Measurements from ENCODE around the gene RMND5B. TPM values are rescaled to one million over a fixed set of nuclear protein-coding genes. Genes with fewer than 3 reads are reported as not detected.

The RMND5B gene
- total and polyA plus RNA-seq, 7 donors, result 25.2 to 44.8 (median 37.5) TPM

DNA sequence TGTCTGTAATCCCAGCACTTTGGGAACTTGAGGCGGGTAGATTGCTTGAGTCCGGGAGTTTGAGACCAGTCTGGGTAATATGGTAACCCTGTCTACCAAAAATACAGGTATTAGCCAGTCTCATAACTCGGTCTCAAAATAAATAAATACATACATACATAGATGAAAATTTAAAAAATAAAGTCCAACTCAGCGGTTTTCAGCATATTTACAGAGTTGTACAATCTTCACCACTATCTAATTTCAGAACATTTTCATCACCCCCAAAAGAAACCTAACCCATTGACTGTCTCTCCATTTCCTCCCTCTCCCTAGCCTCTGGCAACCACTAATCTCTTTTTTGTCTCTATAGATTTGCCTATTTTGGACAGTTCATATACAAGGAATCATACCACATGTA lies 10.7 kb downstream of the RMND5B start:
- Histone ChIP-seq H3K4me1 (peaks cover 0 to 20% (median 2%) of the 10 kb centered on the region in 4 donors), H3K4me3 (no peak overlapping the region), H3K27ac (no peak overlapping the region), H3K36me3 (peaks cover 22 to 85% (median 29%) of the 10 kb centered on the region in 4 donors), H3K27me3 (no peaks in the 10 kb centered on the region), H3K9me3 (no peaks in the 10 kb centered on the region)
- no peak for DNase-seq
- 95 to 96% methylated on average over 4 of the region's 4 CpGs for WGBS, 2 donors
- TF ChIP-seq EP300 (IDR thresholded peaks at IDR 0.05), result no peak
- TF ChIP-seq, protein P1, sequence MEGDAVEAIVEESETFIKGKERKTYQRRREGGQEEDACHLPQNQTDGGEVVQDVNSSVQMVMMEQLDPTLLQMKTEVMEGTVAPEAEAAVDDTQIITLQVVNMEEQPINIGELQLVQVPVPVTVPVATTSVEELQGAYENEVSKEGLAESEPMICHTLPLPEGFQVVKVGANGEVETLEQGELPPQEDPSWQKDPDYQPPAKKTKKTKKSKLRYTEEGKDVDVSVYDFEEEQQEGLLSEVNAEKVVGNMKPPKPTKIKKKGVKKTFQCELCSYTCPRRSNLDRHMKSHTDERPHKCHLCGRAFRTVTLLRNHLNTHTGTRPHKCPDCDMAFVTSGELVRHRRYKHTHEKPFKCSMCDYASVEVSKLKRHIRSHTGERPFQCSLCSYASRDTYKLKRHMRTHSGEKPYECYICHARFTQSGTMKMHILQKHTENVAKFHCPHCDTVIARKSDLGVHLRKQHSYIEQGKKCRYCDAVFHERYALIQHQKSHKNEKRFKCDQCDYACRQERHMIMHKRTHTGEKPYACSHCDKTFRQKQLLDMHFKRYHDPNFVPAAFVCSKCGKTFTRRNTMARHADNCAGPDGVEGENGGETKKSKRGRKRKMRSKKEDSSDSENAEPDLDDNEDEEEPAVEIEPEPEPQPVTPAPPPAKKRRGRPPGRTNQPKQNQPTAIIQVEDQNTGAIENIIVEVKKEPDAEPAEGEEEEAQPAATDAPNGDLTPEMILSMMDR (IDR thresholded peaks at IDR 0.05), result no peak
- no peak for TF ChIP-seq POLR2A (IDR thresholded peaks at IDR 0.05)
- no peak for TF ChIP-seq POLR2AphosphoS5 (IDR thresholded peaks at IDR 0.05)
- intact Hi-C loops (cut with DNase I), result no loop called here

DNA sequence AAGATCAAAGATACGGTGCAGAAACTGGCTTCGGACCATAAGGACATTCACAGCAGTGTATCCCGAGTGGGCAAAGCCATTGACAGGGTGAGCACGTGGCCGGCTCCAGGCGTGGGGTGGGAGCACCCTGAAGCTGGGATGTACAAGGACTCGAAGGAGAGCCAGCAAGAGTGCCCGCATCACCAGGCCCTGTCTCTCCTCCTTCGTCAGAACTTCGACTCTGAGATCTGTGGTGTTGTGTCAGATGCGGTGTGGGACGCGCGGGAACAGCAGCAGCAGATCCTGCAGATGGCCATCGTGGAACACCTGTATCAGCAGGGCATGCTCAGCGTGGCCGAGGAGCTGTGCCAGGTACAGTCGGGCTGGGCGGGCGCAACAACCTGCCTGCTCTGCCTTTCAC lies 11.8 kb downstream of the RMND5B start:
- H3K4me1 ChIP-seq, result peaks cover 0 to 20% (median 2%) of the 10 kb centered on the region in 4 donors
- no peak for TF ChIP-seq POLR2A (IDR thresholded peaks at IDR 0.05)
- TF ChIP-seq POLR2AphosphoS5 (IDR thresholded peaks at IDR 0.05), result no peak
- TF ChIP-seq, protein P1 (IDR thresholded peaks at IDR 0.05), result no peak
- TF ChIP-seq EP300 (IDR thresholded peaks at IDR 0.05), result no peak
- 93 to 95% methylated on average over 20 of the region's 20 CpGs for WGBS, 2 donors
- H3K9me3 ChIP-seq, result no peaks in the 10 kb centered on the region
- peaks cover 32 to 96% (median 39%) of the 10 kb centered on the region in 4 donors for H3K36me3 ChIP-seq
- H3K27me3 ChIP-seq, result no peaks in the 10 kb centered on the region
- no peak for DNase-seq
- H3K4me3 ChIP-seq, result no peak overlapping the region
- no peak overlapping the region for H3K27ac ChIP-seq
- intact Hi-C loops (cut with DNase I), result no loop called here

DNA sequence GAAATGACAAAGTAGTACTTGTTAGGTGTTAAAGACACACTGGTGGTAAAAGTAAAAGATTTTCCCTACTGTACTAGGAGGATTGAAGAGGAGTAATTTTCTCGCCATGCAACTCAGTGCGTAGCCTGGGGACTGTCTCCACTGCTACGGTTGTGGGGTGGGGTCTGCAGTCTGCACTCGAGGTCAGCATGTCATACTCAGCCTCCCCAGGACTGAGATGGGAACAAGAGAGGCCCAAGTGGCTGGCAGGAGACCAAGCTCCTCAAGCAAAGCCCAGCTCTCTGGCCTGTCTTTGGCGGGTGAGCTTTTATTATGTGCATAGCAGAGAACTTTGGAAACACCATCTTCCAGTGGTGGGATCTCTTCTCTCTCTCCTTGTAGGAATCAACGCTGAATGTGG lies 12.4 kb downstream of the RMND5B start:
- intact Hi-C loops (cut with DNase I), result no loop called here
- Histone ChIP-seq H3K4me1 (peaks cover 0 to 20% (median 2%) of the 10 kb centered on the region in 4 donors), H3K27me3 (no peaks in the 10 kb centered on the region), H3K27ac (peak overlapping the region in 1 of 4 donors; percentile 31), H3K4me3 (no peak overlapping the region), H3K9me3 (no peaks in the 10 kb centered on the region), H3K36me3 (peaks cover 38 to 96% (median 44%) of the 10 kb centered on the region in 4 donors)
- 84 to 87% methylated on average over 6 of the region's 6 CpGs for WGBS, 2 donors
- DNase-seq, result no peak
- TF ChIP-seq POLR2A (IDR thresholded peaks at IDR 0.05), result no peak
- no peak for TF ChIP-seq EP300 (IDR thresholded peaks at IDR 0.05)
- TF ChIP-seq, protein P1 (IDR thresholded peaks at IDR 0.05), result no peak
- TF ChIP-seq POLR2AphosphoS5 (IDR thresholded peaks at IDR 0.05), result no peak

DNA sequence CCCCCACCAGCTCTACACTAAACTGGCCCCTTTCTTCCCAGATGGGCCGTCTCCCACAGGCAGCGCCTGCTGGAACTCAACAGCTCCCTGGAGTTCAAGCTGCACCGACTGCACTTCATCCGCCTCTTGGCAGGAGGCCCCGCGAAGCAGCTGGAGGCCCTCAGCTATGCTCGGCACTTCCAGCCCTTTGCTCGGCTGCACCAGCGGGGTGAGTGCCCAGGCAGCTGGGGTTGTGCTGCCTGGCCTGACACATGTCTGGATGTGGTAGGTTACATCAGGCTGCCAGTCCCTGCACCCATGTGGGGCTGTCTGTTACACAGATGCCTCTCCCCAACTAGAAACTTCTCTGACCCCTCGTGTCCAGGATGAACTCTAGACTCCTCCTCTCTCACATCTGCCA lies 13.1 kb downstream of the RMND5B start:
- Histone ChIP-seq H3K4me1 (peaks cover 0 to 20% (median 2%) of the 10 kb centered on the region in 4 donors), H3K36me3 (peaks cover 45 to 97% (median 51%) of the 10 kb centered on the region in 4 donors), H3K27me3 (no peaks in the 10 kb centered on the region), H3K27ac (peak overlapping the region in 2 of 4 donors; percentile 3 to 31), H3K4me3 (no peak overlapping the region), H3K9me3 (no peaks in the 10 kb centered on the region)
- 76 to 77% methylated on average over 10 of the region's 10 CpGs for WGBS, 2 donors
- intact Hi-C loops (cut with DNase I), result no loop called here
- TF ChIP-seq, protein P1 (IDR thresholded peaks at IDR 0.05), result no peak
- TF ChIP-seq POLR2AphosphoS5 (IDR thresholded peaks at IDR 0.05) (peak; percentile 18 to 77 (median 56)), EP300 (IDR thresholded peaks at IDR 0.05) (no peak), POLR2A (IDR thresholded peaks at IDR 0.05) (no peak)
- DNase-seq, result peak; percentile 87

Data from sigmoid colon (tissue), 7 donors.